Hematopoietic multipotent progenitor cell treated with erythropoietin and hydrocortisone succinate and interleukin-3 and kit ligand, for 8 days (in vitro differentiated cells): Measurements from ENCODE around the gene NEU2.

ENCODE experiments used
- DNase-seq: peaks from one replicate; pipeline ENCODE4 v3.0.0-alpha.2; 2015

NEU2 gene

GRCh38 chr2:233032551-233033320 is at the start of gene NEU2:
TSS of gene NEU2 (plus strand) at chr2:233032672. CDS start at chr2:233032672, 0 bp downstream.
- DNase-seq = no peak

DNA sequence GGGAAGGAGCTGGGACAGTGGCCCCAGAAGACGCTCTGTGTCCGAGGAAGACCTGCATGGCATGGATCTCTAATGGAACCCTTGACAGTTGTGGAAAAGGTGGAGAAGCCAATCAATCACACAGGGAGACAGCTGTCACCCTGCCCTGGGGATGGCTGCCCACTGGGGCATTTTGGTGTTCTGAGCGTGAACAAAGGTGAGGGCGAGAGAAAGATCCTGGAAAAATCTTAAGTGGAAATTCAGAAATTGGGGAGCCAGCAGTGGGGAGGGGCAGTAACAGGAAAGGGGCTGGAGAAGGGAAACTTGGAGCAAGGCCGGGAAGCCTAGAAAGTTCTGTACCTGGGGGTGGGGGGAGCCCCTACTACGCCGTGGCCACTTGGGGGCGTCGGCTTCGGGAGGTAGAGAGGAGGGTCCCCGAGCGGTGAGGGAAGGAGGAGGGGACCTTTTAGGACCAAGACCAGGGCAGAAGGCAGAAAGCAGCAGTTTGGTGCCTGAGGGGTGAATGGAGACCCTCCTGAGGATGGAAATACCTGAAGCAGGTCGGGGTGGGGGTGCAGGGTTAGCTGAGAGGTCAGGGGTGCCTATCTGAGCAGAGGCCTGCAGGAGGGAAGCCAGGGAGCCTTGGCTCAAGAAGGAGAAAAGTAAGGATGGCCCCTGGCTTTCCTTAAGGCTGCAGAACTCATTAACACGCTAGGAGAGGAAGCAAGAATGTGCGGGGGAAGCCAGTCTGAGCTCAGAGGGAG is 49.4 kb upstream of the NEU2 start:
- no peak for DNase-seq

DNA sequence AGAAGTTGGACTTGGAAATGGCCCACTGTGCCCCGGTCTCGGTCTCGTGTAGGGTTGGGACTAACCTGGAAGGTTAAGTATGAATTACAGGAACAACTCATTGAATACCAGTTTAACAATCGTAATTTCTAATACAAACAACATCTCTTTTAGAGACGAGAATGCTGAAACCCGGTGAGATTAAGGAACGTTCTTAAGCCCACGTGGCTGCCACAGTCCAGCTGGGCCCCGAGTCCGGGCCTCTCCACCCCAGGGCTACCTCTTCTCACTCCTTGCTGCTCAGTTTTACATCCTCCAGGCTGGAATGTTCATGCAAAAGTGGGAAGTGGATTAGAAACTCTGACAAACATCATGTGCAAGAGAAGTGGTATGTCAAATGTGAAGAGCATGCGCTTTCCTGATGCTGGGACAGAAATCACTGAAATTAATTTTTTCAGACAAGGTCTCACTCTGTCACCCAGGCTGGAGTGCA is 48.8 kb upstream of the NEU2 start:
- DNase-seq = no peak

DNA sequence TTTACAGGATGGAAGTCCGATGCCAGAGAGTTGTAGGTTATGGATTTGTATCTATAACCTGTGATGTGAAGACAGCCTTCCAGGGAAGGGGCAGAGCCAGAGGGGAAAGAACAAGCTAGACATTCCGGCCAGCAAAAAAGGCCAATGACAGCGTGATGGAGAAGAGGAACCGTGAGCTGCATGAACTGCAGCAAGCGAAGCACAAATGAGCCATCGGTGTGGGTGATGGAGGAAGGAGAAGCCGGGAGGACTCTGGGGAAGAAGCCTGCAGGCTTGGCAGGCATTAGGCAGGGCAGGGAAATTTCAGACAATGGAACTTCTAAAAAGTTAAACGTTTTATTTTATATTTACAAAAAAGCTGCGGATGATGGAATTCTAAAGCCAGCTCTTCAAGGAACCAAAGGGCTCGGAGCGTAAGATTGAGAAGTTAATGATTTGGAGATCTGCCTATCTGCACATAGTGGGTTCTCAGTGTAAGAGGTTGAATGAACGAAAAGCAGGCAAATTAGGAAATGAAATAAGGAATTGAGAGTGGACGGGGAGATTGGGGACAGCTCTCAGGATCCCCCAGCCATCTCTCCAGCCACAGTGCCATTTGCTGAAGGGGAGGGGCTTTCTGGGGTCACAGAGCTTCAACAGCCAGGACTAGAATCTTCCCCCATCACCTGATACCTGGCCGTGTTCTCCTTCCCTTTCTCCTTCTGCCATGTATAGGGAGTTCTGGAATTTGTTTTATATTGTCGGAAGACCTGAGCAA is 47.8 kb upstream of the NEU2 start:
- DNase-seq = no peak

DNA sequence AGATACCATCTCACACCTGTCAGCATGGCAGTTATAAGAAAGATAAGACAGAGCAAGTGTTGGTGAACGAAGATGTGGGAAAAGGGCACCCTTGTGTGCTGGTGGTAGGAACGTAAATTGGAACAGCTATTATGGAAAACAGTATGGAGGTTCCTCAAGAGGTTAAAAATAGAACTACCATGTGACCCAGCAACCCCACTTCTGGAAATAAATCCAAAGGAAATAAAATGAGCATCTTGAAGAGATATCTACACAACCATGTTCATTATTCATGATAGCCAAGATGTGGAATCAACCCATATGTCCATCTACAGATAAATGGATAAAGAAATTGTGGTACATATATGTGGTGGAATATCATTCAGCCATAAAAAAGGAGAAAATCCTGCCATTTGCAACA is 46.3 kb upstream of the NEU2 start:
- DNase-seq = no peak

DNA sequence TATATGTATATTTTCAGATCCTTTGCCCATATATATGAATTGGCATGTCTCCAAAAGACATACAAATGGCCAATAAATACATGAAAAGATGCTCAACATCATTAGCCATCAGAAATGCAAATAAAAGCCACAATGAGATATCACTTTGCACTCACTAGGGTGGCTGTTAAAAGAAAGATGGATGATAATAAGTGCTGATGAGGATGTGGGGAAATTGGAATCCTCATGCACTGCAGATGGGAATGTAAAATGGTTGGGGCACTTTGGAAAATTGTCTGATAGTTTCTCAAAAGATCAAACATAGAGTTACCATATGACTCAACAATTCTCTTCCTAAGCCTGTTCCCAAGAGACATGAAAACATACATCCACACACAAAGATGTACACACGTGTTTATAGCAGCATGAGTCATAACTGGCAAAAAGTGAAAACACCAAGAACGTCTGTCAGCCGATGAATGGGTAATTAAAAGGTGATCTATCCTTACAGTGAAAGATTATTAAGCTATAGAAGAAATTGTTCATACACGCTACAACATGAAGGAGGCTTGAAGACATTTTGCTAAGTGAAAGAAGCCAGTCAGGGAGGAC is 39.1 kb upstream of the NEU2 start:
- DNase-seq = no peak

GRCh38 chr2:232994446-232994845 is 38.0 kb upstream of the NEU2 start:
- no peak for DNase-seq

DNA sequence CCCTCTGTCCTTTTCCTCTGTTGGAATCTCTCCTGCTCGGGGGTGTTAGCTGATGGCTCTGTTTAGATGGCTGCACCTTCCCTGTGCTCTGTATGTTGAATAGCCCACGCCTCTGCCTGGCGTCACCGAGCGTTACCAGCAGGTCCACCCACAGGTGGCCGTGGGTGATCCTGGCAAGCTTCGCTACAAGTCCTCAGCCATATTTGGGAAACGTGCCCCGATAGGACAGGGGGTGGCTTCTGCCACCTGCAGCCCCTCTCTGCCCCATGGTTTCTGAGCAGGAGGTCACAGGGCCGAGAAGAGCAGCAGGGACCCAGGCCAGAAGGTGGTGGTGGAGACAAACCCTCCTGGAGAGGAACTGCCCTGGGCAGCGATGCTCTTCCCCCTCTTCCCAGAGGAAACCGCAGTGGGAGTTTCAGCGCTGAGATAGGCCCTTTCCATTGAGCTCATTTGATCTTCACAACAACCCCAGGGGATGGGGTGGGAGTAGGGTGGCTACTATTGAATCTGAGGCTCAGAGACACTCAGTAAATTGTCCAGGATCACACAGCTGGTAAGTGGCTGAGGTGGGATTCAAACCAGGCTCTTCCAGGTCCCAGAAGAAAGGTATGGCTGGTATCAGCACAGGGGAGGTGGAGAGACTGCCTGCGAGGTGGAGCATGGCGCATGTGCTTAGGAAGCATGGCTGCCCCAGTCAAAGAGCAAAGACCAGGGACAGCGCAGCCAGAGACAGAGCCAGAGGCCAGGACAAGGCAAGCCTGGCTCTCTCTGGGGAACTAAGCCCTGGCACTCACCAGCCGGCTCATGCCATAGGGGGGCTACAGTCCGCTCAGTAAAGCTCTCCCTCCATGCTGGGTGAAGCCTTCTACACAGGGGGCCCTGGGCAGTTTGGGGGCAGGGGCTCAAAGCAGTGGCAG is 34.5 kb upstream of the NEU2 start:
- no peak for DNase-seq

GRCh38 chr2:232998666-232998985 is 33.8 kb upstream of the NEU2 start:
- no peak for DNase-seq

DNA sequence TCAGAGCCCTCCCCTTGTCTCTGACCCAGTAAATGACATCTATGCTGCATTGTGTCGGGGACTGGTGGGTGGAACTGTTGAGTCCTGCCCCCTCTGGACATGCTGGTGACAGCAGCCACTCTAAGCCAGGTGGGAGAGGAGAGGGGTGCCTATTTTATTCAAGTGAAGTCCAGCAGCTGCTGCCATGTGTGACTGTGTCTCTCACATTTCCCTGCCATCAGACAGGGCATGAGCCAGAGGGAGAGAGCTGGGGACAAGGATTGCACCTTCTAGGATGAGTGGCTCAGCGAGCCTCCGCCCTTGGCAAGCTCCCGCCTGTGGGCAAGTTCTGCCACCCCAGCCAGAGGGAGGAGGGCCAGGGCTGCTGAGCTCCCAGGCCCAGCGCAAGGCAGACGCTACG is 33.1 kb upstream of the NEU2 start:
- DNase-seq = no peak

DNA sequence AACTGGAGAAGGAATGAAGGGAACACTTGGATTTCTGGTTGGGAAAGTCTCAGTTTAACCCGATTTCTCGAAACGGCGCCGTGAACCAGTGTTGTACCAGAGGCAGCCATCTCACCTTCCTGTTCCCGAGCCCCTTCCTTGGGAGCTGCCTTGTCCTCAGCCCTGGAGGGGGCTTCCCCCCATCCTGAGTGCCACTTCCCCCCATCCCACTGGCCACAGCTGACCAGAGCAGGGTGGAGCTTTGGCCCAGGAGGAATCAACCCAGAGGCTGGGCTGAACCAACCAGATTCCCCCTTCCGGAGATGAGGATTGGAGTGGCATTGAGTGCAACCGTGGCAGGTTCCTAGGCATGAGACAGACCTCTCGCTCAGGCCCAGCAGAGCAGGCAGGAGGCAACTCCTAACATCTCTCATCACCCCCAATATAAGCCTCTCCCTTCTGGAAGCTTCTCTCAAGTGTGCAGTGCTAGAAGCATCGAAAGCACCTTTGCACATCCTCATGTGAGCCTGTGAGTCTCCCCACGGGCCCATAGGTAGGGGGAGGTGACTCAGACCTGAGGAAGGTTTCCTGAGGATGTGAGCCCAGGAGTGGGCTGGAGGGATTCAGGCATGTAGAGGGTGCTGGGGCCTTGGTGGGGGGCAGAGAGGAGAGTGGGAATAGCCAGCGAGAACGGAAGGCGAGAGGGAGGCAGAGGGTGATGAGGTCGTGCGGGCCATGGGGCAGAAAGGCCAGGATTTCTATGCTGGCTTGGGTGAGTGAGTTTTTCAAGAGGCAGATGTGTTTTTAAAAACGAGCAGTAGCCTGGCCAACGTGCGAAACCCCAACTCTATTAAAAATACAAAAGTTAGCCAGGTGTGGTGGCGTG is 31.4 kb upstream of the NEU2 start:
- no peak for DNase-seq

DNA sequence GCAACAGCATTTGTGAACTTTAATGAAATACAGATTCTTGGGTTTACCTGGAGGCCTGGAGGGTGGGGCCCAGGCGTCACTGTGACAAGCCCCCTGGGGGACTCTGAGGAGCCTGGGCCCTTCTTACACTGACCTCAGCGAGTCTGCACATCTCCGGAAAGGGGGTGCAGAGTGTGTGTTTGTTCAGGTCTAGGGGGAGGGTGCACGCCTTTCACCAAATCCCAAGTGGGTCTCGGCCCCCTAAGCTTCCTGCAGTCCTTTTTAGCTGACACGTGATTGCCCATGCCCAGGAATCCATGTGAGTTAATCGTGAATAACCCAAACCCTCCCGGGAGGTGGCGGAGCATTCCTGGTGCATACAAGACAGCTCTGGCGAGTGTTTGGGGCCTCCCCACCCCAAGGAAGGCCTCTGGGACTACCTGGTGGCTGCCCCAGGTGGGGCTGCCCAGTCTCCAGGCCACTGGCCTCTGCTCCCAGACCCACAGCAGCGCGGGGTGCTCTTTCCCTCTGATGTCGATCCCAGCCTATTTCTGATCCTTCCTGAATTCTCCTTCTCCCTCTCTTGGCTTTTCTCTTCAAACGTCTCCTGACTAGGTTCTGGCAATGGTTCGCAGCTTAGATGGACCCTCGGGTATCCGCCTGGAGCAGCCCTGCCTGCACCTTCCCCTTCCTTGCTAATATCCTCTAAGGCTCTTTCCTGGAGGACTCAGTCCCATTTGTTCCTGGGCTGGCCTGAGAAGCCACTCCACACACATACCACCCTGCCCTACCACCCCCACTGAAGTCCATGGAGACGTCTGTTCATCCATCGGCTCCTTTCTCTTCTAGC is 29.4 kb upstream of the NEU2 start:
- no peak for DNase-seq

DNA sequence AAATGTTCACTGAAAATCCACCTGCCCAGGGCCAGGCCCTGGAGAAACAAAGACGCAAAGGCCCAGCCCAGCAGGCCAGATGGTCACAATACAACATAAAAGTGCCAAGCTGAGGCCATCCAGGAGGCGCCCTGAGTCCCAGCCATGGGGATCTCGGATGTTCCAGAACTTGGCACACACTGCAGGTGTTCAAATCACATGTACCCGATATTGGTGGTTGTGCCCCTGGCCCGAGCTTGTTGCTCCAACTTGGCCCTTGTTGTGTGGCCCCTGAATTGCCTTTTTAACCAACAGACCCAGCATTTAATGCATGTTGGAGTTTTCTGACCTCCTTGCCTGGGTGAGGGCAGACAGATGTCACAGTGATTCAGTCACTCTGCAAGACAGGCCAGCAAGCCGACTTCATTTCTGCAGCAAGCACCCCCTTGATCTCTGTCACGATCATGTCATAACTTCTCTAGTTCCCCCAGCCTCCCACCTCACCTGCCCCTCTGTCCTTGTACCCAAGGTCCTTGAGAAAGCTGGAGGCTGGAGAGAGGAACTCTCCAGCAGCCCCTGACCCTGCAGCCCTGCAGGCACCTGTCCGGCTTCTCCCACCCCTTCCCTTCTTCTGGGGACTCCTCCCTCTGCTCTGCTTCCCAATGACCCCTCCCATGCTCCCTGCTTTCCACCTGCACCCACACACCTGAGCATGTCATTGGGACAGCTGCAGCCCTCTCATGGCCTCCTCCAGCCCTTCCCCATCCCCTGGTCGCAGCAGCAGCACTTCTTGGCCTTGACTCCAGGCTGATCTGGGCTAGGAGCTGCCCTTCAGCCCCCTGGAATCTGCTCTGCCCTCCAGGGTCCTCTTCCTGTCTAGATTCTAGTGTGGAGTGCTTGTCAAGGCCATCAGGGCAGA is 28.6 kb upstream of the NEU2 start:
- no peak for DNase-seq

- no peak for DNase-seq
Observed at GRCh38 chr2:233005096-233005495, 27.4 kb upstream of the NEU2 start.

- DNase-seq = no peak
Observed at GRCh38 chr2:233006648-233007047, 25.8 kb upstream of the NEU2 start.

DNA sequence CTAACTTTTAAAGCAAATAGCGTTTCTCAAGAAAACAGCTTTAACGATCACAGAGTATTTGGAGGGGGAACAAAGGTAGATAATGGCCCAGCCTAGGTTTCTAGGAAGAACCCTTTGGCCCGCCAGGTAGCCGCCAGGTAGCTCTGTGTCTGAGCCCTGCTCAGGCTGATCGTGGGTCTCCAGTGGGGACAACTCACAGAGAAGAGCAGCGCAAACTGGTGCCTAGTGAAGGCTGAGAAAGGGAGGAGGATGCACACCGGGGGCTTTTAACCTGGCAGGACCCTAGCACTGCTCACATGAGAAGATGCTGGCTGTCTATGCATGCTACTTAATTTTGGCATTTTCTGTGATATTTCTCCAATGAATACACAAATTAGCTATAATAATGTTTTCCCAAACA is 25.2 kb upstream of the NEU2 start:
- no peak for DNase-seq

GRCh38 chr2:233007739-233008138 is 24.7 kb upstream of the NEU2 start:
- DNase-seq = no peak

DNA sequence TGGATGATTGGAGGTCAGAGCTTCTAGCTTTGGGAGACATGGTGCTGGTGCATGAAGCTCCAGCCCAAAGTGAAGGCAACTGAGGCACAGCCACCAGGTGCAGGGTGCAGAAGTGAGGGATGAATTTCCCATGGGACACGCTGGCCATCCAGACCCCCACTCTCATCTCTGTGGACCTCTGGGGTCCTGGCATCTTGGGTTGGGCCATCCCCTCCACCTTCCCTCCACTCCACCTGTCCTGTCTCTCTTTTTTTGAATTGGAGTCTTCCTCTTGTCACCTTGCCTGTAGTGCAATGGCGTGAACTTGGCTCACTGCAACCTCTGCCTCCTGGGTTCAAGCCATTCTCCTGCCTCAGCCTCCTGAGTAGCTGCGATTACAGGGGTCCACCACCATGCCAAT is 22.8 kb upstream of the NEU2 start:
- no peak for DNase-seq

DNA sequence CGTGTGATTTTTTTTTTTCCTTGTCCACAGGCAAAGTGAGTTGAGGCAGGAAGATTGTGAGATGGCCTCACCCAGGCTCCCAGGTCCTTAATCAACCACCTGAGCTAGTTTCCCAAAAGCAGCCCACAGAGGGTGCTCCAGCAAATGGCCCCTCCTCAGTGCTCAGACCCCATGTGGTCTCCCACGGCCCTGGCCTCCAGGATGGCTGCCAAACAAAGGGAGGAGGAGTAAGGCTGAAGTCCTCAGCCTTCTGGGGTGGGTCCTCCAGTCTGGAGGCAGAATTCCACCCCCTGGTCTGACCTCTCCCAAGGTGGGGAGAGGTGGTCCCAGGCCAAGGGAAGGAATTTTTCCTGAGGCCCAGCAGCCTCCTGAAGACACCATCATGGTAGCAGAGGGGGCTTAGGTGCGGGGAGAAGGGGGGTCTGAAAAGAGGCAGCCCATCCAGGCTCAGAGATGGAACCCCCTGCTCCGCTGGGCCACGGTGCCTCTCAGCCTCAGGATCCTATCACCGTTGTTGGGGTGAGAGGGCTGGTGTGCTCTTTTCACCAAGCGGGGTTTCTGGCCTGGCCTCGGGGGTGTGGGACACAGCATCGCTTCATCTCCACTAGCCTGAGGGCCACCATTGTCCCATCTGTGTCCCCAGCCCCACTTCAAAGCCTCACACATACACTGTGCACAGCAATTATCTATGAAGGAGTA is 21.8 kb upstream of the NEU2 start:
- no peak for DNase-seq
